ENCODE results near the gene TTLL11. TPM values are rescaled to one million over a fixed set of nuclear protein-coding genes. Genes with fewer than 3 reads are reported as not detected.

Gene TTLL11
- total and polyA plus RNA-seq, 5 donors from 2014 or later, result 2.0 to 6.1 (median 3.5) TPM

DNA sequence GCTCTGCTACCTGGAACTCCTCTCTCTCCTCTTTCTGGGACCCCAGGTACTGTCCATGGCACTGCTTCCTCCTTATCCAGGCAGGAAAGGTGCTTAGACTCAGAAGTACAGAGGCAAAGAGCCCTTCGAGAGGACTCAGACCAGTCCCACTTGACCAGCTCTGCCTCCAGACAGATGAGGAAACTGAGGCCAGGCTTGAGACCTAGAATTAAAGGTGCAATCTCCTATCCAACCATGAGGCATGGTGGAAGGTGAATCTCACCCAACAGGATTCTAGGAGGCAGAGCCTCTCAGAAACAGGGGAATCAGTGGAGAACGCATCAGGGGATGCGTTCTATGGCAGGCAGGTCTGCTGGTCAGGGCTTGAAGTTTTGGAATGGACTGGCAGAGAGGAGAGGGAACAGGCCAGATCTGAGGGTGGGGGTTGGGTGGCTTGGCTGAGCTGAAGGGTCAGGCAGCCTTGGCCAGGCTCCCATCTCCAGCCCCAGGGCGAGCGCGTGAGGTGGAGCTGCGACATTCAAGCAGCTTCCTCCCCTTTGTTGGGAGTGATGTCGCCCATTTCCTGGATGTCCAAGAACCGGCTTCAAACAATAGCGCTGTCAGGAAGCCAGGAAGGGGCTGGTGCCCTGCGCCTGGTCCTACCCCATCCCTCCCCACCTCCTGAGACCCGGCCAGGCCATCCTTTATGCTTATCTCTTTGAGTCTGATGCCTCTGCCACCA, 40.3 kb upstream of the TTLL11 start:
- Histone ChIP-seq H3K27ac (ENCODE audit: insufficient read depth, low read length, poor library complexity, severe bottlenecking) (no peak overlapping the region), H3K9me3 (ENCODE audit: control insufficient read depth in 2 of 2, low read length in 2 of 2) (no peaks in the 10 kb centered on the region), H3K36me3 (ENCODE audit: control insufficient read depth, insufficient read depth, low read length) (no peaks in the 10 kb centered on the region), H3K4me1 (ENCODE audit: control insufficient read depth, insufficient read depth, low read length, poor library complexity, severe bottlenecking) (no peaks in the 10 kb centered on the region), H3K4me3 (ENCODE audit: low read depth, low read length) (no peak overlapping the region), H3K27me3 (ENCODE audit: control insufficient read depth, insufficient read depth, low read length) (no peaks in the 10 kb centered on the region)
- no peak overlapping the region for H3K27ac Mint-ChIP-seq
- ATAC-seq (ENCODE audit: low read depth in 2 of 2) (no peak), DNase-seq (no peak)
- H3K27me3 Mint-ChIP-seq, result peaks cover 9% of the 10 kb centered on the region
- H3K9me3 Mint-ChIP-seq, result no peaks in the 10 kb centered on the region
- H3K4me1 Mint-ChIP-seq, result no peaks in the 10 kb centered on the region
- H3K4me3 Mint-ChIP-seq, result no peak overlapping the region
- H3K36me3 Mint-ChIP-seq, result no peaks in the 10 kb centered on the region

DNA sequence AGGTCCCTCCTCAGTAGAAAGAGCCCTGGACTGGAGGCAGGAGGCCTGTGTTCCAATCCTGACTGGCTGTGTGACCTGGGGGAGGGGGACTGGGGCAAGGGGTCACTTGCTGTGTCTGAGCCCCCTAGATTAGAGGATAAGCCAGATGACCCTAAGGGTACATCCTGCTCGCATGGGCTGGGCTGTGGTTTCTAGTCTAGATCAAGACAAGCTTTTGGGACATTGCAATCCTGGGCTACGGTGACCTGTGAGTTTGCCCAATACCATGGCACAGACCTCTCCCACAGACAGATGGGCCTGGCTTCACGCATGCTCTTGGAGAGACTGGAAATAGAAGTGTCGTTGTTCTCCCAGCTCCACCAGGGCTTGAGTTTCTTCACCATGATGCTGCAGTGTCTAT, 39.4 kb upstream of the TTLL11 start:
- no peak for DNase-seq
- Mint-ChIP-seq H3K27me3 (peaks cover 15% of the 10 kb centered on the region), H3K9me3 (no peaks in the 10 kb centered on the region), H3K4me1 (peaks cover 0 to 4% (median 0%) of the 10 kb centered on the region in 4 donors), H3K4me3 (no peak overlapping the region), H3K36me3 (no peaks in the 10 kb centered on the region), H3K27ac (no peak overlapping the region)
- Histone ChIP-seq H3K36me3 (ENCODE audit: control insufficient read depth, insufficient read depth, low read length) (no peaks in the 10 kb centered on the region), H3K4me1 (ENCODE audit: control insufficient read depth, insufficient read depth, low read length, poor library complexity, severe bottlenecking) (no peaks in the 10 kb centered on the region), H3K4me3 (ENCODE audit: low read depth, low read length) (no peak overlapping the region), H3K9me3 (ENCODE audit: control insufficient read depth in 2 of 2, low read length in 2 of 2) (no peaks in the 10 kb centered on the region), H3K27me3 (ENCODE audit: control insufficient read depth, insufficient read depth, low read length) (no peaks in the 10 kb centered on the region), H3K27ac (ENCODE audit: insufficient read depth, low read length, poor library complexity, severe bottlenecking) (no peak overlapping the region)
- ATAC-seq (ENCODE audit: low read depth in 2 of 2), result no peak

DNA sequence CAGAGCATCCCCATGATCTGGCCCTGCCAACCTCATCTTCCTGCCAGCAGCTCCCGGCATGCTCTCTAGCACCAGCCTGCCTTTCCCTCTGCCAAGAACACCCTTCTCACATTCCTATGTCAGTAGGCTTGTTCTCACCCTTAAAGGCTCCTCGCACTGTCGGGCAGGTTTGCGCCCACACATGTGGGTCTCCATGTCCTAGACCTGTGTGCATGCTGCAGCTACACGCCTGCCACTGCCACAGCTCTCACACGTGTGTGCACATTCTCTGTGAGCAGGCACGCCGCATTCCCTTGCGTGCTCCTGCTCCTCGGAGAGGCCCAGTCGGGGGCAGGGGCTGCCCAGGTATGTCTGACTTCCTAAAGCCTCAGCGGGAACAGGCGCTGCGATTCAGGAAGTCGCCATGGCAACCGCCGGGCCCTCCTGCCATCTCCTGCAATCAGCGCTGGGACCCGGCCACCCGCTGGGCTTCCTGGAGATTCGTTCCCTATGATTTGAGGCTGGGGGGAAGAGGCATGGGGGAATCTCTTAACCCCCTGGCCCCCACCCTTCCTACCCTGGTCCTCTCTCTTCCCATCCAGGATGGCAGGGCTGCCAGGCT, 38.4 kb upstream of the TTLL11 start:
- no peaks in the 10 kb centered on the region for H3K9me3 ChIP-seq (ENCODE audit: control insufficient read depth in 2 of 2, low read length in 2 of 2)
- H3K4me1 ChIP-seq (ENCODE audit: control insufficient read depth, insufficient read depth, low read length, poor library complexity, severe bottlenecking), result peaks cover 9% of the 10 kb centered on the region
- H3K27me3 Mint-ChIP-seq, result peaks cover 23% of the 10 kb centered on the region
- peak overlapping the region in 1 of 3 donors; percentile 9 for H3K27ac Mint-ChIP-seq
- H3K27ac ChIP-seq (ENCODE audit: insufficient read depth, low read length, poor library complexity, severe bottlenecking), result no peak overlapping the region
- H3K4me1 Mint-ChIP-seq, result peaks cover 0 to 9% (median 1%) of the 10 kb centered on the region in 4 donors
- DNase-seq (no peak), ATAC-seq (ENCODE audit: low read depth in 2 of 2) (no peak)
- no peaks in the 10 kb centered on the region for H3K9me3 Mint-ChIP-seq
- no peaks in the 10 kb centered on the region for H3K36me3 ChIP-seq (ENCODE audit: control insufficient read depth, insufficient read depth, low read length)
- no peaks in the 10 kb centered on the region for H3K36me3 Mint-ChIP-seq
- no peak overlapping the region for H3K4me3 ChIP-seq (ENCODE audit: low read depth, low read length)
- H3K4me3 Mint-ChIP-seq, result no peak overlapping the region
- no peaks in the 10 kb centered on the region for H3K27me3 ChIP-seq (ENCODE audit: control insufficient read depth, insufficient read depth, low read length)

DNA sequence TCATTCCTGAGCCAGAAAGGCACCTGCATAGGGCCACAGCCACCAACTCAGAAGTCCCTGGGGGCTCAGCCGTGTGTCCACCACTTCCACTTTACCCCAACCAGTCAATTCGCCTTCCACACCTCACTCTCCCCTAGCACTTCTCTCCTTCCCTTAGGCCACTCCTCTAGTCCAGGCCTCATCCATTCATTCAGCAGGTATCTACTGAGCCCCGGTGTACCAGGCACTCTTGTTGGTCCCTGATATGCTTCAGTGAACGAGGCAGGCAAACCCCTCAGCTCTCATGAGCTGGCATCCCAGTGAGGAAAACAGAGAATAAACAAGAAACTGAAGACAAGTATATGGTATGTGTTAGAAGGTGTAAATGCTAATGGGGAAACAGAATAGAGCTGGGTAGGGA, 37.7 kb upstream of the TTLL11 start:
- no peaks in the 10 kb centered on the region for H3K9me3 ChIP-seq (ENCODE audit: control insufficient read depth in 2 of 2, low read length in 2 of 2)
- Mint-ChIP-seq H3K36me3 (no peaks in the 10 kb centered on the region), H3K4me3 (no peak overlapping the region), H3K27me3 (peaks cover 30% of the 10 kb centered on the region), H3K4me1 (peaks cover 0 to 15% (median 4%) of the 10 kb centered on the region in 4 donors), H3K9me3 (no peaks in the 10 kb centered on the region), H3K27ac (peak overlapping the region in 1 of 3 donors; percentile 9)
- no peak overlapping the region for H3K4me3 ChIP-seq (ENCODE audit: low read depth, low read length)
- no peak overlapping the region for H3K27ac ChIP-seq (ENCODE audit: insufficient read depth, low read length, poor library complexity, severe bottlenecking)
- DNase-seq (no peak), ATAC-seq (ENCODE audit: low read depth in 2 of 2) (no peak)
- no peaks in the 10 kb centered on the region for H3K36me3 ChIP-seq (ENCODE audit: control insufficient read depth, insufficient read depth, low read length)
- H3K4me1 ChIP-seq (ENCODE audit: control insufficient read depth, insufficient read depth, low read length, poor library complexity, severe bottlenecking), result peaks cover 14% of the 10 kb centered on the region
- H3K27me3 ChIP-seq (ENCODE audit: control insufficient read depth, insufficient read depth, low read length), result no peaks in the 10 kb centered on the region

DNA sequence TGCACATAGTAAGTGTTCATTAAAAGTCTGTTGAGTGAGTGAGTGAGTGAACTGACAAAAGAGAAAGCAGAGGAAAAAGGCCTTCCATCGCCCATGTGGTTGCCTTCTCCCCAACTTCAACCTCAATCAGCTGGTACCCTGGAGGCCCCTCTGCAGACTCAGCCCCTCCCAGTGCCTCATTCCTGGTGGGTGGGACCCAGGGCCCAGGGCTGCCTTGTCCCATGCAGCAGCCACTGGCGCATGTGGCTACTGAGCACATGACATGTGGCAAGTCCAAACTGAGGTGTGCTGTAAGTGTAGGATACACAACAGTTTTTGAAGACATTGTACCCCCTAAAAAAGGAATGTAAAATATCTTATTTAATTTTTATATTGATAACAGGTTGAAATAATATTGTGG, 36.9 kb upstream of the TTLL11 start:
- no peak overlapping the region for H3K4me3 ChIP-seq (ENCODE audit: low read depth, low read length)
- DNase-seq (no peak), ATAC-seq (ENCODE audit: low read depth in 2 of 2) (no peak)
- H3K9me3 ChIP-seq (ENCODE audit: control insufficient read depth in 2 of 2, low read length in 2 of 2), result no peaks in the 10 kb centered on the region
- peaks cover 14% of the 10 kb centered on the region for H3K4me1 ChIP-seq (ENCODE audit: control insufficient read depth, insufficient read depth, low read length, poor library complexity, severe bottlenecking)
- no peaks in the 10 kb centered on the region for H3K36me3 Mint-ChIP-seq
- no peak overlapping the region for H3K27ac Mint-ChIP-seq
- H3K4me3 Mint-ChIP-seq, result no peak overlapping the region
- H3K27me3 Mint-ChIP-seq, result peaks cover 38% of the 10 kb centered on the region
- no peak overlapping the region for H3K27ac ChIP-seq (ENCODE audit: insufficient read depth, low read length, poor library complexity, severe bottlenecking)
- peaks cover 0 to 24% (median 8%) of the 10 kb centered on the region in 4 donors for H3K4me1 Mint-ChIP-seq
- no peaks in the 10 kb centered on the region for H3K9me3 Mint-ChIP-seq
- no peaks in the 10 kb centered on the region for H3K36me3 ChIP-seq (ENCODE audit: control insufficient read depth, insufficient read depth, low read length)
- H3K27me3 ChIP-seq (ENCODE audit: control insufficient read depth, insufficient read depth, low read length), result no peaks in the 10 kb centered on the region

DNA sequence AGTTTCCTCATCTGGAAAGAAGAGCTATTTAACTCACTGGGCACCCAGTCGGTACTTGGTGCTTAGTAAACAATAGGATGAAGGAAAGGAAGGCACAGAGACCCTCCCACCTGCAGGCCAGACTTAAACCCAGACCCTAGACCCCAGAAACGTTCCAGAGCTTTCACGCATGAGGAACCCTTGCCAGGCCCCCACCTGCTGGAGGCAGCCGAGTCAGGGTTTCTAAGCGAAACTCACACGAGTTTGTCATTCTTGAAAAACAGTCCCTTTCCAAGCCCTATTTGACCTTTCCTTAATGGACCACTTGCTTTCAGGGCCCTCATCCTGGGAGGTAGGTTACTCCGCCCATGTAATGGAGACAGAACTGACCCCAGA, 35.8 kb upstream of the TTLL11 start:
- Mint-ChIP-seq H3K27ac (no peak overlapping the region), H3K36me3 (no peaks in the 10 kb centered on the region)
- H3K4me3 ChIP-seq (ENCODE audit: low read depth, low read length), result no peak overlapping the region

DNA sequence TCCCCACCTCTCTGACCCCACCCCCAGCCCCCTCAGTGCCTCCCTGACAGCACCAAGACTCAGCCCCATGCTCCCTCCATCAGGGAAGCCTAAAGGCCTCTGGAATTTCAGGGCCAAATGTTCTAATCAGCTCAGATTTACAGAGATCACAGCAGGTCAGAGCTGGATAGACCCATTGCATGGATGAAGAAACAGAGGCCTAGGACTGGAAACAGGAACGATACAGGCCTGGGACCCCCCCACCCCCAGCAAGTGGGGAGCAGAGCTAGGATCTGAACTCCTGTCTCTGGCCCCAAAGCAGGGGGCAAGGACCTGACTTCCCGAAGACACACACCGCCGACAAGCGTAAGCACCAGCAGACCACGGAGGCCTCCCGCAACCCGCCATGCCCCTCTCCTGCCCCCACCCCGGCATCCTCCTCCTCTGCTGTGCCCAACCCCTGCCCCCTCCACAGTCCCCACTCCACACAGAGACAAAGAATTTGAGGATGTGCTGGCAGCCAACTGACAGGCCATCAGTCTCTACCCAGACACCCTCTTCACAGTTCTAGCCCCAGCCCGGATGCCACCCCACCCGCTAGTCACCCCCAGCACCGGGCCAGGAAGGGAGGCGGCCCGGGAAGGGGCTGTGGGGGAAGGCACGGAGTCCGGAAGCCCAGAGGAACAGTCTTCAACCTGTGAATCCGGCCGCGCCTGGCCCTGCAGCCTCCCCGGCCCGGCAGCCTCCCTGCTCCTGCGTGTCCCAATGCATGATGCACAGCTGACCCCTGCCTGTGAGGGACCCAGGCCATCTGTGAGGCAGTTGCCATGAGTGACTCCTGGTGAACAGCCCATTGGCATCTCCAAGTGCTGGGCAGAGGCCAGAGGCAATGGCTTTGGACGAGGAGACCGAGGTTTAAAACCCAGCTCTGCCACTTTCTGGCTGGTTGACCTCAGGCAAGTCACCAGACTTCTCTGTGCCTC, 35.2 kb upstream of the TTLL11 start:
- Histone ChIP-seq H3K36me3 (ENCODE audit: control insufficient read depth, insufficient read depth, low read length) (no peaks in the 10 kb centered on the region), H3K9me3 (ENCODE audit: control insufficient read depth in 2 of 2, low read length in 2 of 2) (no peaks in the 10 kb centered on the region), H3K27me3 (ENCODE audit: control insufficient read depth, insufficient read depth, low read length) (no peaks in the 10 kb centered on the region), H3K27ac (ENCODE audit: insufficient read depth, low read length, poor library complexity, severe bottlenecking) (no peak overlapping the region), H3K4me1 (ENCODE audit: control insufficient read depth, insufficient read depth, low read length, poor library complexity, severe bottlenecking) (peaks cover 14% of the 10 kb centered on the region), H3K4me3 (ENCODE audit: low read depth, low read length) (no peak overlapping the region)
- peak in 1 of 3 donors; percentile 47 for DNase-seq
- H3K9me3 Mint-ChIP-seq, result no peaks in the 10 kb centered on the region
- H3K36me3 Mint-ChIP-seq, result no peaks in the 10 kb centered on the region
- peak; percentile 15 to 69 for ATAC-seq (ENCODE audit: low read depth in 2 of 2)
- peaks cover 48% of the 10 kb centered on the region for H3K27me3 Mint-ChIP-seq
- no peak overlapping the region for H3K4me3 Mint-ChIP-seq
- H3K4me1 Mint-ChIP-seq, result peaks cover 0 to 27% (median 8%) of the 10 kb centered on the region in 4 donors
- no peak overlapping the region for H3K27ac Mint-ChIP-seq

More for the DNA sequence above, 35.8 kb upstream of the TTLL11 start:
- Mint-ChIP-seq H3K27me3 (peaks cover 48% of the 10 kb centered on the region), H3K9me3 (no peaks in the 10 kb centered on the region), H3K4me1 (peaks cover 0 to 27% (median 8%) of the 10 kb centered on the region in 4 donors), H3K4me3 (no peak overlapping the region)
- Histone ChIP-seq H3K4me1 (ENCODE audit: control insufficient read depth, insufficient read depth, low read length, poor library complexity, severe bottlenecking) (peaks cover 14% of the 10 kb centered on the region), H3K27me3 (ENCODE audit: control insufficient read depth, insufficient read depth, low read length) (no peaks in the 10 kb centered on the region), H3K27ac (ENCODE audit: insufficient read depth, low read length, poor library complexity, severe bottlenecking) (no peak overlapping the region), H3K9me3 (ENCODE audit: control insufficient read depth in 2 of 2, low read length in 2 of 2) (no peaks in the 10 kb centered on the region), H3K36me3 (ENCODE audit: control insufficient read depth, insufficient read depth, low read length) (no peaks in the 10 kb centered on the region)
- no peak for DNase-seq
- no peak for ATAC-seq (ENCODE audit: low read depth in 2 of 2)

All from CD4-positive, CD25-positive, alpha-beta regulatory T cell (primary cell).